Glomerular visceral epithelial cell (primary cell): ENCODE results near the gene SBNO2.
"Not testable (repeated sequence)": the region's sequence is repeated elsewhere in the genome, so short reads cannot be mapped to it uniquely, and the experiment has no call there.

ENCODE experiments used
- DNase-seq: peaks from one replicate; pipeline ENCODE4 v3.0.0-alpha.2; 2016; ENCODE audit errors: extremely low spot score

Gene SBNO2

GRCh38 chr19:1119475-1120217, 54.4 kb downstream of the SBNO2 start:
- no peak for DNase-seq

- DNase-seq: no peak
Measured at GRCh38 chr19:1118999-1119398, 55.1 kb downstream of the SBNO2 start.

GRCh38 chr19:1117654-1118053, 56.4 kb downstream of the SBNO2 start:
- DNase-seq: no peak

GRCh38 chr19:1116726-1117581, 57.1 kb downstream of the SBNO2 start:
- DNase-seq: no peak

- DNase-seq: no peak
Measured at GRCh38 chr19:1115646-1116420, 58.2 kb downstream of the SBNO2 start.

GRCh38 chr19:1114728-1115127, 59.3 kb downstream of the SBNO2 start:
- DNase-seq: not testable (repeated sequence)

- no peak for DNase-seq
Measured at GRCh38 chr19:1113986-1114483, 60.0 kb downstream of the SBNO2 start.

- peak; percentile 86 for DNase-seq
Measured at GRCh38 chr19:1113030-1113985, 60.8 kb downstream of the SBNO2 start.

- DNase-seq: no peak
Measured at GRCh38 chr19:1112268-1113029, 61.6 kb downstream of the SBNO2 start.

GRCh38 chr19:1111641-1112267, 62.3 kb downstream of the SBNO2 start:
- DNase-seq: no peak

- DNase-seq: no peak
Measured at GRCh38 chr19:1110809-1111640, 63.0 kb downstream of the SBNO2 start.

- no peak for DNase-seq
Measured at GRCh38 chr19:1109697-1110671, 64.1 kb downstream of the SBNO2 start.

- no peak for DNase-seq
Measured at GRCh38 chr19:1109032-1109551, 65.0 kb downstream of the SBNO2 start.

- no peak for DNase-seq
Measured at GRCh38 chr19:1108291-1109031, 65.6 kb downstream of the SBNO2 start.

GRCh38 chr19:1107661-1108261, 66.3 kb downstream of the SBNO2 start:
- DNase-seq: no peak
